GM18505 (cell line): ENCODE data around the gene EXOC6.
"Not testable (repeated sequence)": the region's sequence is repeated elsewhere in the genome, so short reads cannot be mapped to it uniquely, and the experiment has no call there.

Source experiments
- ATAC-seq: cut with Tn5 transposase; IDR thresholded peaks from one replicate; pipeline ENCODE4 v1.9.1; 2021; ENCODE audit not compliant: unreplicated experiment
- POLR2A ChIP-seq: IDR thresholded peaks from 4 replicates; pipeline ENCODE4 v1.6.1; 2011; ENCODE audit warnings: borderline replicate concordance; ENCODE audit not compliant: insufficient read depth, insufficient read length; ENCODE audit errors: extremely low read depth

The EXOC6 gene

GRCh38 chr10:93087846-93088245 is 239.5 kb downstream of the EXOC6 start:
- TF ChIP-seq POLR2A = no peak
- no peak for ATAC-seq

GRCh38 chr10:93088466-93088865 is 240.1 kb downstream of the EXOC6 start:
- TF ChIP-seq POLR2A = no peak
- no peak for ATAC-seq

- ATAC-seq = no peak
- no peak for TF ChIP-seq POLR2A
Observed at GRCh38 chr10:93090619-93091018, 242.3 kb downstream of the EXOC6 start.

GRCh38 chr10:93091960-93092359 is 243.6 kb downstream of the EXOC6 start:
- TF ChIP-seq POLR2A = no peak
- no peak for ATAC-seq

DNA sequence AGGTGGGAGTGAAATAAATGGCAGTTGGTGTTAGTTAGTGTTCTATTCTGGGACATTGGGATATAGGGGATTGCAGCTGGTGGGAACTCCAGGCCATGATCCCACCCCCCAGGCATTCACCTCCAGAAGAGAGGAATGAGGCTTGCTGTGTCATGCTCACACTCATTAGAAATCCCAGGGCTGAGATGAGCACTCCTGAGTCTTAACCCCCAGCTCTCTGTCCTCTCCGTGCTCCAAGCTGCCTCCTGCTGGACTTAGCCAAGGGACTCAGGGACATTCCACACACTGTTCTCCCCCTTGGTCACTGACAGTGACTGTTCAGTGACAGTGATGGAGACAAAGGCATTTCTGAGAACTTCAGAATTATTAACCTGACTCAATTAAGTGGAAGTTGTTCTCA is 246.9 kb downstream of the EXOC6 start:
- ATAC-seq = no peak
- no peak for TF ChIP-seq POLR2A

GRCh38 chr10:93096901-93097300 is 248.6 kb downstream of the EXOC6 start:
- TF ChIP-seq POLR2A = no peak

GRCh38 chr10:93097386-93097785 is 249.1 kb downstream of the EXOC6 start:
- TF ChIP-seq POLR2A = no peak
- no peak for ATAC-seq

More at GRCh38 chr10:93096901-93097300, 248.6 kb downstream of the EXOC6 start:
- ATAC-seq = no peak

DNA sequence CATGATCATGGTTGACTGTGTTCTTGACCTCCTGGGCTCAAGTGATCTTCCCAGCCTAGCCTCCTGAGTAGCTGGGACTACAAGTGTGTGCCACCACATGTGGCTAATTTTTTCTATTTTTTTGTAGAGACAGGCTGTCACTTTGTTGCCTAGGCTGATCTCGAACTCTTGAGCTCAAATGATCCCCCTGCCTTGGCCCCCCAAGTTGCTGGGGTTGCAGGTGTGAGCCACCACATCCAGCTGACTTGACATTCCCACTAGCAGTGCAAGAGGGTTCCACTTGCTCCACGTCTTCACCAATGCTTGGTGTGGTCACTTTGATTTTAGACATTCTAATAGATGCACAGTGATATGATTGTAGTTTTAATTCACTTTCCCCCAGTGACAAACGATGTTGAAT is 250.5 kb downstream of the EXOC6 start:
- no peak for ATAC-seq
- no peak for TF ChIP-seq POLR2A

- TF ChIP-seq POLR2A = no peak
- ATAC-seq = no peak
Observed at GRCh38 chr10:93099670-93100069, 251.3 kb downstream of the EXOC6 start.

- not testable (repeated sequence) for ATAC-seq
Observed at GRCh38 chr10:93101148-93101547, 252.8 kb downstream of the EXOC6 start.

DNA sequence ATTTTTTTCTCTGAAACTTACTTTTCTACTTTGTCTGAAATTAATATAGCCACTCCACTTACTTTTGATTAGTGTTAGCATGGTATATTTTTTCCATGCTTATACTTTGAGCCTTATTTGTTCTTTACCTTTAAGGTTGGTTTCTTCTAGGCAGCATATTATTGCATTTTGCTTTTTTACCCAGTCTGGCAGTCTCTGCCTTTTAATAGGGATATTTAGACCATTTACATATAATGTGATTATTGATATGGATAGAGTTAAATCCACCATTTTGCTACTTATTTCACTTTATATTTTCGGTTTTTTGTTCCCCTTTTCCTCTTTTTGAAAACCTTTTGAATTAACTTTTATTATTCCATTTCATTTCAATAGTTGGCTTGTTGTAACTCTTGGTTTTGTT is 255.6 kb downstream of the EXOC6 start:
- ATAC-seq = no peak
- TF ChIP-seq POLR2A = no peak

DNA sequence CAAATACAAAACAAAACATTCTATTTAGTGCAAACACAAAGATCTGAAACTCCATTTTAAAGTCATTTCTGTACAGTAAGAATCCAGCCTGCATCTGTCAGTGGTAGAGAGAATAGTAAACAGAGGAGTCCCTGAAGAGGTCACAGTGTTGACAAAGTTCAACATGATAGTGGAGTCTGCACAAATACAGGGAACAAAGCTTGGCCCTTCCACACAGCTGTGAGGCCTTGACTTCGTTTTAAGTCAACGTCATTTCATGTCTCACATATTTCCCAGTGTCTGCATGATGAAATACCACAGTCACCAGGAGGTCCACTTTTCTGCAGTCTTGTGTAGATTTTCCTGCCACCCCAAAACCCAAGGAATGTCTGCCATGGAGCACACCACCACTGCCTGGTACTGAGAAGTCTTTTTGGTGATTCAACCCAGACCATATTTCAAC is 258.3 kb downstream of the EXOC6 start:
- TF ChIP-seq POLR2A = no peak
- no peak for ATAC-seq
